Progenitor cell of endocrine pancreas (in vitro differentiated cells): ENCODE results near the gene ANO4. TPM values are rescaled to one million over a fixed set of nuclear protein-coding genes. Genes with fewer than 3 reads are reported as not detected.

Experiments used
- DNase-seq: peaks from one replicate; pipeline ENCODE4 v3.0.0; 2021; ENCODE audit warnings: low spot score; ENCODE audit not compliant: unreplicated experiment
- H3K27ac Mint-ChIP-seq: 2 replicates; pipeline ENCODE4 v1.8.0; 2021; ENCODE audit warnings: mild to moderate bottlenecking, moderate library complexity, mixed read lengths
- H3K27me3 Mint-ChIP-seq: 2 replicates; pipeline ENCODE4 v1.8.0; 2021; ENCODE audit warnings: mixed read lengths
- H3K36me3 Mint-ChIP-seq: 2 replicates; pipeline ENCODE4 v1.8.0; 2022; ENCODE audit warnings: mixed read lengths; ENCODE audit not compliant: insufficient read depth
- H3K4me1 Mint-ChIP-seq: 2 replicates; pipeline ENCODE4 v1.8.0; 2021; ENCODE audit warnings: low read depth, mixed read lengths
- H3K4me3 Mint-ChIP-seq: 2 replicates; pipeline ENCODE4 v1.8.0; 2021; ENCODE audit warnings: low read depth, mild to moderate bottlenecking, moderate library complexity, mixed read lengths
- H3K9me3 Mint-ChIP-seq: 2 replicates; pipeline ENCODE4 v1.8.0; 2021; ENCODE audit warnings: low read depth, mixed read lengths
- CTCF ChIP-seq: fragments of 200-600 bp; sonication (generic); IDR thresholded peaks from one replicate; pipeline ENCODE4 v1.5.0; 2021; ENCODE audit warnings: antibody characterized with exemption, mild to moderate bottlenecking; ENCODE audit not compliant: unreplicated experiment
- total RNA-seq: library from RNA; stranded (reverse); gene quantifications from 2 replicates; pipeline ENCODE4 v1.2.1, GENCODE V29; 2021

ANO4 gene
- total RNA-seq, 1 donor from 2014 or later: 0.38 TPM

GRCh38 chr12:100942984-100943749 is 148.6 kb downstream of the ANO4 start:
- Mint-ChIP-seq H3K4me1 (no peaks in the 10 kb centered on the region), H3K4me3 (no peak overlapping the region), H3K27ac (no peak overlapping the region), H3K27me3 (peaks cover 27% of the 10 kb centered on the region), H3K36me3 (no peaks in the 10 kb centered on the region), H3K9me3 (no peaks in the 10 kb centered on the region)
- TF ChIP-seq CTCF: no peak
- no peak for DNase-seq

- TF ChIP-seq CTCF: no peak
- no peak for DNase-seq
- no peaks in the 10 kb centered on the region for H3K36me3 Mint-ChIP-seq
- no peak overlapping the region for H3K27ac Mint-ChIP-seq
- no peaks in the 10 kb centered on the region for H3K9me3 Mint-ChIP-seq
- H3K4me1 Mint-ChIP-seq: peaks cover 7% of the 10 kb centered on the region
- no peak overlapping the region for H3K4me3 Mint-ChIP-seq
- peaks cover 65% of the 10 kb centered on the region for H3K27me3 Mint-ChIP-seq
Measured at GRCh38 chr12:100951756-100952155, 157.2 kb downstream of the ANO4 start.

GRCh38 chr12:100953217-100953616 is 158.6 kb downstream of the ANO4 start:
- no peak for TF ChIP-seq CTCF
- peaks cover 68% of the 10 kb centered on the region for H3K27me3 Mint-ChIP-seq
- no peak overlapping the region for H3K4me3 Mint-ChIP-seq
- peaks cover 7% of the 10 kb centered on the region for H3K4me1 Mint-ChIP-seq
- H3K27ac Mint-ChIP-seq: no peak overlapping the region
- H3K36me3 Mint-ChIP-seq: no peaks in the 10 kb centered on the region
- no peak for DNase-seq
- no peaks in the 10 kb centered on the region for H3K9me3 Mint-ChIP-seq

GRCh38 chr12:100953677-100954076 is 159.1 kb downstream of the ANO4 start:
- Mint-ChIP-seq H3K27me3 (peaks cover 66% of the 10 kb centered on the region), H3K4me3 (no peak overlapping the region), H3K36me3 (no peaks in the 10 kb centered on the region), H3K4me1 (peaks cover 7% of the 10 kb centered on the region), H3K27ac (no peak overlapping the region), H3K9me3 (no peaks in the 10 kb centered on the region)
- DNase-seq: no peak
- TF ChIP-seq CTCF: no peak

- Mint-ChIP-seq H3K27ac (no peak overlapping the region), H3K9me3 (no peaks in the 10 kb centered on the region), H3K27me3 (peaks cover 66% of the 10 kb centered on the region), H3K4me1 (peaks cover 7% of the 10 kb centered on the region), H3K4me3 (no peak overlapping the region), H3K36me3 (no peaks in the 10 kb centered on the region)
- no peak for TF ChIP-seq CTCF
- DNase-seq: no peak
Measured at GRCh38 chr12:100954118-100954517, 159.5 kb downstream of the ANO4 start.
